ENCODE data around the gene SYAP1. TPM values are rescaled to one million over a fixed set of nuclear protein-coding genes. Genes with fewer than 3 reads are reported as not detected.

The SYAP1 gene
- total and polyA plus RNA-seq, 9 of the 15 experiments (the other 6 are each of a cell fraction or from before 2014, with no cell fraction given), result 5.7 to 35.3 (median 27.6) TPM

GRCh38 chrX:16785247-16786138, 66.1 kb downstream of the SYAP1 start (continued):
- no peak for TF ChIP-seq E2F5 (CRISPR knock-in tag; IDR thresholded peaks at IDR 0.05)
- no peak for TF ChIP-seq SREBF1 (IDR thresholded peaks at IDR 0.05; ENCODE audit: borderline replicate concordance, low read depth, low read length)
- no peak for TF ChIP-seq ATF6 (CRISPR knock-in tag; IDR thresholded peaks at IDR 0.05)
- TF ChIP-seq NRF1 (conservative IDR thresholded peaks at IDR 0.05 in 1 of 2, IDR thresholded peaks at IDR 0.05 in 1 of 2), result no peak
- TF ChIP-seq TAF7 (tag; IDR thresholded peaks at IDR 0.05), result no peak
- no peak for TF ChIP-seq CHAMP1 (IDR thresholded peaks at IDR 0.05)
- TF ChIP-seq ZNF197 (CRISPR knock-in tag; IDR thresholded peaks at IDR 0.05; ENCODE audit: low read depth), result no peak
- no peak for TF ChIP-seq RBM14 (IDR thresholded peaks at IDR 0.05; ENCODE audit: borderline replicate concordance, insufficient read depth, low read depth, low read length)
- TF ChIP-seq MAFF (IDR thresholded peaks at IDR 0.05; ENCODE audit: low read length), result no peak

All from K562 (cell line).